C4-2B (cell line): ENCODE data around the gene ARHGEF33.

Experiments
- H3K27ac ChIP-seq: fragments of 450-650 bp; 2 replicates; pipeline ENCODE4 v1.5.1; 2017
- CTCF ChIP-seq: fragments of 450-650 bp; conservative IDR thresholded peaks from 2 replicates; pipeline ENCODE4 v1.5.1; 2017; ENCODE audit warnings: mild to moderate bottlenecking
- ZFX ChIP-seq: fragments of 450-650 bp; IDR thresholded peaks from 2 replicates; pipeline ENCODE4 v1.6.1; 2017

Gene ARHGEF33

DNA sequence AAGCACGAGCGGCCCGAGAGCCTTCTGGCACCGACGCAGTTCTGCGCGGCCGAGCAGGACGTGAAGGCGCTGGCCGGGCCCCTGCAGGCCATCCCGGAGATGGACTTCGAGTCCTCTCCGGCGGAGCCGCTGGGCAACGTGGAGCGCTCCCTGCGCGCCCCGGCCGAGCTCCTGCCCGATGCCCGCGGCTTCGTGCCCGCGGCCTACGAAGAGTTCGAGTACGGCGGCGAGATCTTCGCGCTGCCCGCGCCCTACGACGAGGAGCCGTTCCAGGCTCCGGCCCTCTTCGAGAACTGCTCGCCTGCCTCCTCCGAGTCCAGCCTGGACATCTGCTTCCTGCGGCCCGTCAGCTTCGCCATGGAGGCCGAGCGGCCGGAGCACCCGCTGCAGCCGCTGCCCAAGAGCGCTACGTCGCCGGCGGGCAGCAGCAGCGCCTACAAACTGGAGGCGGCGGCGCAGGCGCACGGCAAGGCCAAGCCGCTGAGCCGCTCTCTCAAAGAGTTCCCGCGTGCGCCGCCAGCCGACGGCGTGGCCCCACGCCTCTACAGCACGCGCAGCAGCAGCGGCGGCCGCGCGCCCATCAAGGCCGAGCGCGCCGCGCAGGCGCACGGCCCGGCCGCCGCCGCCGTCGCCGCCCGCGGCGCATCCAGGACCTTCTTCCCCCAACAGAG is 70.4 kb downstream of the ARHGEF33 start:
- H3K27ac ChIP-seq, result no peak overlapping the region
- no peak for TF ChIP-seq ZFX
- TF ChIP-seq CTCF, result no peak

DNA sequence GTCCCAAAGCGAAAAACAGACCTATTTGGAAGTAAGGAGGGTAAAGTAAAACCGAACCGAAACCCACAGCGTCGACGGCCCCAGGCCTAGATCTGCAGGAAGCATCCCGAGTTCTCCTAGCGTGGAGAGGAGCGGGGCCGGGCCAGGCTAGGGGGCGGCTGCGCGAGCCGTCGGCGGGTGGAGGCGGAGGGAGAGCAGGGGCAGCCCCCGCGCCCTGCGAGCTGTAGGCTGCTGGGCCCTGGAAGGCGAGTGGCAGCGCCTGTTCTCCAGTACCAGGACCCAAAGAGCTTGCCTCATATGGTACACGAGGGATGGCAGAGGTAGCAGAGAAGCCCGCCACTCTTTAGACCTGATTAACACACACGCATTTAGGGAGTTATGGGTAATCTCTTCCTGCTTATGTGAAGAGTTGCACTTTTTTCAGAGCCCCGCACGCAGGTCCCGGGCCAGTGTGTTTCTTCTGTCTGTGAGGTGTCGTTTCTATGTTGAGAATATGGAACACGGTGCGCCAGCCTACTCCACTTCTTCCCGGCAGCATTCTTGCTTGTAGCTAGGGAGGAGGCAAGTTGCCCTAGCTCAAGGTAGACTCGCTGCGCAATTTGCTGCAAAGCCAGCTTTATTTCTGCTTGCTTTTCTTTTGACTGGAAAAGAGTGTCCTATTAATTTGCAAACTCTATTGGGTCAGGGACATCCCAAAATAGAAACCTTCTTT is 71.1 kb downstream of the ARHGEF33 start:
- H3K27ac ChIP-seq, result no peak overlapping the region
- TF ChIP-seq CTCF (no peak), ZFX (no peak)

- TF ChIP-seq CTCF, result no peak
- TF ChIP-seq ZFX, result no peak
- H3K27ac ChIP-seq, result no peak overlapping the region
Observed at GRCh38 chr2:38966006-38966405, 76.3 kb downstream of the ARHGEF33 start.

- no peak for TF ChIP-seq CTCF
- no peak for TF ChIP-seq ZFX
- no peak overlapping the region for H3K27ac ChIP-seq
Observed at GRCh38 chr2:38966678-38967077, 77.0 kb downstream of the ARHGEF33 start.

- TF ChIP-seq ZFX (no peak), CTCF (no peak)
- no peak overlapping the region for H3K27ac ChIP-seq
Observed at GRCh38 chr2:38968021-38968420, 78.3 kb downstream of the ARHGEF33 start.

- H3K27ac ChIP-seq, result no peak overlapping the region
- TF ChIP-seq CTCF, result no peak
Observed at GRCh38 chr2:38971377-38971776, 81.7 kb downstream of the ARHGEF33 start.

GRCh38 chr2:38973266-38973665 is 83.6 kb downstream of the ARHGEF33 start:
- no peak for TF ChIP-seq CTCF
- TF ChIP-seq ZFX, result no peak
- no peak overlapping the region for H3K27ac ChIP-seq
